Non-pigmented ciliary epithelial cell (primary cell): ENCODE results near the gene SERINC5.
"Not testable (repeated sequence)": the region's sequence is repeated elsewhere in the genome, so short reads cannot be mapped to it uniquely, and the experiment has no call there.

ENCODE experiments used
- DNase-seq: peaks from one replicate; pipeline ENCODE4 v3.0.0-alpha.2; 2010; ENCODE audit warnings: low read depth

Gene SERINC5

GRCh38 chr5:80136798-80137197, 119.0 kb downstream of the SERINC5 start:
- not testable (repeated sequence) for DNase-seq

- no peak for DNase-seq
Measured at GRCh38 chr5:80134876-80135275, 121.0 kb downstream of the SERINC5 start.

DNA sequence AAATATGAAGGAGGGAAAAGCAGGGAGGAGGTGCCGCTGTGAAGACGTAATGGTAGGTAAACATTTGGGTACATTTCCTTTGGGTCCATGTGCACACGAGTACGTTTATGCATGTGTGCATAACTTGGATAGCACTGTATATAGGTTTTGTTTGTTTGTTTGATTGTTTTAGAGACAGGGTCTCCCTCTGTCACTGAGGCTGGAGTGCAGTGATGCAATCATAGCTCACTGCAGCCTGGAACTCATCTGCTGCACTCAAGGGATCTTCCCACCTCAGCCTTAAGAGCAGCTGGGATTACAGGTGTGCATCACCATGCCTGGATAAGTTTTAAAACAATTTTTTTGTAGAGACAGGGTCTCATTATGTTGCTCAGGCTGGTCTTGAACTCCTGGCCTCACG, 126.7 kb downstream of the SERINC5 start:
- DNase-seq = no peak

DNA sequence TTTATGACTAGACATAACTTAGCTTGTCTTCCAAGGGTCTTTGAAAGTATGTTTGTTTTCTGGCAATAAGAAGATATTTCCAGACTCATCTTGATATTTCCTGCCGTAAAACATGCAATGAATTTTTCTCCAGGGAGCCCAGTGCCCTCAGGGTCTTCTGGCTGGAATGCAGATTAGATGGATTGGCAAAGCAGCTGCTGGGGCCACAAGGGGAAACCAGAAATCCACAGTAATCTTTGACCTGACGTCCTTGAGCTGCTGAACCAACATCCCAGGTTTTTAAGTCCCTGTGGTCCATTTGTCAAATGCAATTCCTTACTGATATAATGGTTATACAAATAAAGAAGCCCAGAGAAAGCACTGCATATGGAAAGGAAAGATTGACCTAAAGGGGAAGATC, 127.7 kb downstream of the SERINC5 start:
- DNase-seq = no peak

DNA sequence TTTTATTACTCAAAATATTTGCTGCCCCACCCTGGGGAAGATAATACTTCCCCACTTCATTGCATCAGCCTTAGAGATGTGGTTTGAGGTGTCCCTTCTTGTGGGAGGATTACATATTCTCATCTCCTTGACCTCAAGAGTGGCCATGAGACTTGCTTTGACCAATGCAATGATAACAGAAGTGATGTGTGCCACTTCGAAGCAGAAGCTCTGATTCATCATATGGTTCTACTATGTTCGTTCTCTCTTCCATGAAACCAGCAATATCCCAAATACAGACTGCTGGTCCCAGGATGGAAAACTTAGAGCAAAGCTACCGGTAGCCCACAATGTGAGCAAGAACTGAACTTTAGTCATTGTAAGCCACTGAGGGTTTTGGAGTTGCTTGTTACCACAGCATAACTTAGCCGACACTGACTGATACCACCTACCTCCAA, 128.7 kb downstream of the SERINC5 start:
- no peak for DNase-seq

GRCh38 chr5:80125962-80126480, 129.8 kb downstream of the SERINC5 start:
- DNase-seq = peak; percentile 47

GRCh38 chr5:80125022-80125961, 130.6 kb downstream of the SERINC5 start:
- DNase-seq = no peak

DNA sequence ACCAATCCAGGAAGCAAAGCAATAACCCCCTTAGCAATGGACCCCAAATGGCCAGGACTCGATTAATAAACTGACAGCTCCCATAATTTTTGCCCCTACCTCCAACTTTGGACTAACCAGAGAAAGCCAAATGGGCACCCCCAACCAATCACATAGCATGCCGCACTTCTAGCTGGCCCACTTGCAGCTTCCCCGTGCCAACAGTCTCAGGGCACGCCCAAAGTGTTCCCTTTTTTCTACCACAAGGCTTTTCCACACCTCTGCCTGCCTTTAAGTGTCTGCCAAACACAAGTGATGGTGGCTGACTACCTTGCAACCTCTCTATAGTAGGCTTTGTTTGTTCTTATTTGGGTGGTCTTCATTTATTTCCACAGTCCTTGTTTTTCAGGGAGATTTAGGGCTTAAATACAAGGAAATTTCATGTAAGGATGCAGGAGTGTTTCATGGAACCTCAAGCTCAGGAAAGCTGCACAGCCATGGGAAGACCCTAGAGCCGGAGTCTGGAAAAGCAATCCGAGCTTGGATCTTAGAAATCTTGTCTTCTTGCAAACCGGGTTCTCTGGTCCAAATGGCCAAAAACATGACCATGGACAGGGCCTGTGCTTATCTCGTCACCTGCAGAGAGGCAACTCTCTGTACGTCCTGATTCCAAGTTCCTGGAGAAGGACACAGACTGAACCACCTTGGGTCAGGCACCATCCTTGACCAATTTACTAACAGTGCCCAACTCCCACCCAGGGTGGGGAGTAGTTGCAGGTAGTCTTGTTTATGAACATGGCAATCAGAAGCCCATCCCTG, 131.5 kb downstream of the SERINC5 start:
- no peak for DNase-seq

DNA sequence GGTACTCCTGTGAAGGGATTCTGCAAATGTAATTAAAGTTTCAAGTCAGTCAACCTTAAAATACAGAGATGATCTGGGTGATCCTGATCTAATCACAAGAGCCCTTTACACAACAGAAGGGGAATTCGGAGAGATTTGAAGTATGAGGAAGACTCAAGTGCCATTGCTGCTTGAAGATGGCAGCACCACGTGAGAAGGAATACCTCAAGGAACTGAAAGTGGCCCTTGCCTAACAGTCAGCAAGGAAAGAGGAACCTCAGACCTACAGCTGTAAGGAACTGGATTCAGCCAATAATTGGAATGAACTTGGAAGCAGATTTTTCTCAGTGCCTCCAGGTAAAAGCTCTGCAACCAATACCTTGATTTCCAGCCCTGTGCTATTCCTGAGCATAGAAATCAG, 133.3 kb downstream of the SERINC5 start:
- DNase-seq = no peak

- no peak for DNase-seq
Measured at GRCh38 chr5:80119372-80119771, 136.5 kb downstream of the SERINC5 start.

DNA sequence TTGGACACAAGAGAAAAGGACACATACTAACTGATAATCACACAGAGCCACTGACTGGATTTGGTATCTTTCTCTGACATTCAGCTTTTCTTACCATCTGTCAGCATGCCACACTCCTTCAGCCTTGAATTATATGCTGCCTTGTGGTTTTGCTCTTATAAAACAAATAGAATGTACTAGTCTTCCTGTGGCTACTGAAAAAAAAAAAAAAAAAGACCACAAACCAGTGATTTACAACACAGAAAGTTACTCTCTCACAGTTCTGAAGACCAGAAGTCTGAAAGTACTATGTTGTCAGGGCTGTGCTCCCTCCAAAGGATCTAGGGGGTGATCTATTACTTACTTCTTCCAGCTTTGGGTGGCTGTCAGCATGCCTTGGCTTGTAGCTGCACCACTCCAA, 138.4 kb downstream of the SERINC5 start:
- no peak for DNase-seq

- no peak for DNase-seq
Measured at GRCh38 chr5:80116465-80116864, 139.4 kb downstream of the SERINC5 start.

GRCh38 chr5:80116000-80116399, 139.8 kb downstream of the SERINC5 start:
- no peak for DNase-seq

GRCh38 chr5:80114860-80115259, 141.0 kb downstream of the SERINC5 start:
- no peak for DNase-seq

- not testable (repeated sequence) for DNase-seq
Measured at GRCh38 chr5:80111376-80111990, 144.4 kb downstream of the SERINC5 start.

DNA sequence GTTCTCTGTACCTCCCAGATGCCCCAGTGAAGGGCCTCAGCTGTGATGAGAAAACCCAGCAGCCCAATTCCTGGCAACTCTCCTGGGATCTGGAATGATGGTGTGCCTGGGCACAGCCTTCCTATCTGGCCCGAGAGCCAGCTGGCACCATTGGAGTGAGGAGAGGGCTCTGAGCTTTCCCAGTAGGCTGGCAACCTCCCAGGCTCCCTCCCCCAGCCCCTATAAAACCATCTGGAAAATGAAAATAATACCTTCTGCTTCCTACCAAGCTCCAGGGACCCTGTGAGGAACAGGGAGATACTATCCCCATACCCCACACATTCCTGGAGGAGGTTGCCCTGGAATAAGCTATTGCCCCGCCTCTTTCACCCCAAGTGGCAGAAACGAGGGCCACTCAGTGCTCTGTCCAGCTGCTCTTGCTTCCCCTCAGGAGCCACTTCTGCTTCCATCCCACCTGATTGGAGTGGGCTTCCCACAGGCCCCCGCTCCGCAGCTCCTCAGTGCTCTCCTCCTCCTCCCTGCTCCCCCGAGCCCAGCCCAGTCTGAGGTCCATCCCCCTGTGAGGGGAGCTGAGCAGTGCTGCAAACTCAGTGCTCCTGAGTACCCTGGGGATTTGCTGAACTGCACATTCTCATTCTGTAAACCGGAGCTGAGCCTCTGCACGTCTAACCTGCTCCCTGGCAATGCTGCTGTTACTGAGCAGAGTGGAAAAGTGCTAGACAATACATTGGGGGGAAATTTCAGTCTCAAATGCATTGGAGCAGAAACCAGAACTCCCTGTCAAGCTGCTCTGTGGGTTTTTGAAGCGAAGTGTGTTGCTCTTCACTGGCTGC, 146.0 kb downstream of the SERINC5 start:
- no peak for DNase-seq

DNA sequence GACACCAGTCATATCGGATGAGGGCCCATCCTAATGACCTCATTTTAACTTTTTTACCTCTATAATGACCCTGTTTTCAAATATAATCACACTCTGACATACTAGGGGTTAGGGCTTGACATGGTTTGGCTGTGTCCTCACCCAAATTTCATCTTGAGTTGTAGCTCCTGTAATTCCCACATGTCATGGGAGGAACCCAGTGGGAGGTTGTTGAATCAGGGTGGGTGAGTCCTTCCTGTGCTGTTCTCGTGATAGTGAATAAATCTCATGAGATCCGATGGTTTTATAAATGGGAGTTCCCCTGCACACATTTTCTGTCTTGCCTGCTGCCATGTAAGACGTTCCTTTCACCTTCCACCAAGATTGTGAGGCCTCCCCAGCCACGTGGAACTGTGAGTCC, 148.9 kb downstream of the SERINC5 start:
- no peak for DNase-seq

GRCh38 chr5:80105698-80106439, 150.0 kb downstream of the SERINC5 start:
- DNase-seq = no peak

DNA sequence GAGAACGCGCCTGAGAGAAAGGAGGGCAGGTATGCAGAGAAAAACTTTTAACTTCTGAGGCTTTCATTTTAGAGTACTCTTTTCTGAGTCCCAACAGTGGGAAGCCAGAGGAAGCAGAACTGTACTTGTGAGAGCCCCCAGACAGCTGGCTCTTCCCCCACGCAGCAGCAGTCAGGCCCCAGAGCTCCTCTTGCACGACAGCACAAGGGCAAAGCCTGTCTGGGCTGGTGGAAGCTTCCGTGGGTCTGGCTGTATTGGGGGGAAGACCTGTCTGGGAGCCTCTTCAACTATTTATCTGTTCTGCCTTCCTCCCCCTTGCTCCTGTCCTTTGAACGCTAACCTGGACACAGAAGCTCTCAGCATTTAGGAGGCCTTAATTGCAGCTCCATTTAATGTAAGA, 152.5 kb downstream of the SERINC5 start:
- DNase-seq = no peak

DNA sequence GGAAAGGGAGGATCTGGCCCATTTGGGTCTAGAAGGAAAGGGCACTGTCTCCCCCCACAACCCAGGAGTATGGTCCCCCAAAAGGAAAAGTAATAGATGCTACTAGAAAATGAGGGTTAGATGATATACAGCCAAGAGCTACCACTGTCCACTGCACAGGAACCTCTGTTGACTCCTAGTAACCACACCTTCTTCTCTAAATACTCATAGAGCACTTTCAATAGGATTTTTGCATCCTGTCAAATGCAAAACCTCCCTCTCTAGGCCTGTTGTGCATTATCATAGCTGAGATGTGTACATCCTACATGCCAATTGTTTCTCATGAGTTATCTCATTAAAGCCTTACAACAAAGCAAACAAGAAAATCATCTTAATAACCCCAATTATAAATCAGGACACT, 153.9 kb downstream of the SERINC5 start:
- DNase-seq = no peak

GRCh38 chr5:80097451-80097850, 158.4 kb downstream of the SERINC5 start:
- no peak for DNase-seq
